DMS153 treated with DMSO at 0.1 percent for 48 hours (cell line): ENCODE results near the gene REEP3.
A peak's percentile ranks its signal among the peaks of the same experiment; 100 is the strongest.
"Not testable (repeated sequence)": the region's sequence is repeated elsewhere in the genome, so short reads cannot be mapped to it uniquely, and the experiment has no call there.

Source experiments
- DNase-seq: peaks from one replicate; lab custom pipeline; 2025; ENCODE audit not compliant: unreplicated experiment; lab: John Stamatoyannopoulos, UW

REEP3 gene

DNA sequence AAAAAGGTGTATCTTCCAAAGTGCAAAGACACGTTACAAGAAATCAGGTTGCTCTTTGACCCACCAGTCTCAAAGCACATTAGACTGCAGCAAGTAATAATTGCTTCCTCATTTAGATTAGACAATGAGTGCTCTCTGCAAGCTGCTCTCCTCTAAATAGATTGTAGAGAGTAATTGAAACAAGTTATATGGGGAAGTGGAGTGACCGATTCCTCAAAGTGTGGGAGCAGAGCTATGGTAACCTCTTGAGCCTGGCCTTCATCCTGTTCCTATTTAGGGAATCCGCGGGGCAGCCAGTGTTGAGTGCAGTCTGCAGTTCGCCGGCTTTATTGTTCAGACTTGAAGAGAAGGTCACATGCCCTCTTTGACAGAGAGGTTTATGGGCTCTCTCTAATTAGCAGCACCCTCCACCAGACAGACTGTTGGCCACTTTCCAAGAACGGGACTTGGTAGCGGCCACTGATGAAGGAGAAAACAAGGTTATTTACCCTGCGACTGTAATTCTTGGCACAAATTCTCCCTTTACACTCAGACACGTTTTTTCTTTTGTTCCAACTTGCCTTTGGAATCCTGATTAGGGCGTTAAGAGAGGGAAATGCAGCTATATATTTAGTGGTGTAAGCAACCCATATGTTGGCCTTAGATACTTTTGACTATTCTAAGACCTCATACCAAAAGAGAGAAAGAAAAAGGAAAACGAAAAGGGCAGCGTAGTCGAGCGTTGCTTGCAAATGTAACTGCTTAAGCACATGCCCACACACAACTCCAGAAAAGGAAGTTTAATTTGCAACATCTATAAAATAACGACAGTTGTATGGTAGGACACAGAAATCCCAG is 107.5 kb downstream of the REEP3 start:
- peak; percentile 98 for DNase-seq

DNA sequence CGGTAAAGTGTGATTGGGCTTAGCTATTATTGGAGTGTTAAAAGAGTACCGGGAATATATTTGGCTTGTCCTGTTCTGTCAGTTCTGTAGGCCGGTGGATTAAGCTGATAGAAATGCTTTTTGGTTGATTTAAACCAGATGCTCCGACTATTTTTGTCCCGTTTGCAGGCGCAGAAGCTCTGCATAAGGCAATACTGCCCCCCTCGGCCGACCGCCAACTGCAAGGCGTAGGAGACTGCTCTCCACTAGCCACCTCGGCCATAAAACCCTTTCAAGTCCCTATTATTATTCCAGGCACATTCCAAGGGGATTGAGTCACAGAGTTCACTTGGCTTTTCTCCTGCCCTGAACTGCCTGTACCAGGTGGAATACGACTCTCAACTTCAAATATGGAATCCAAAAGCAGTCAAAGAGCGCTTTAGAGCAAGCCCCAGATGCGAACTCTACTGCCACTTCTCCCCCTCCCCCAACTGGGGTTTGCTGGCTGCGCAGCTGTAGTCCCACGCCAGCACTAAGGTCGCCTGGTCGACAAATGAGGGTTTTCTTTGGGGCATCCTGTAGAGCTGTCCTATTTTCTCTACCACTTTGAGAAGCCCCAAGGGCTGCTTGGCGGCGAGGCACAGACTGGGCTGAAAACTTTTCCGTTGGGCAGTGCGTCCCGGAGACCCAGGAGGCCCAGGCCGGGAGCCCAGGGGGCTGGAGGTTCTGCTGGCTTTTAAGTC is 108.3 kb downstream of the REEP3 start:
- peak; percentile 87 for DNase-seq

DNA sequence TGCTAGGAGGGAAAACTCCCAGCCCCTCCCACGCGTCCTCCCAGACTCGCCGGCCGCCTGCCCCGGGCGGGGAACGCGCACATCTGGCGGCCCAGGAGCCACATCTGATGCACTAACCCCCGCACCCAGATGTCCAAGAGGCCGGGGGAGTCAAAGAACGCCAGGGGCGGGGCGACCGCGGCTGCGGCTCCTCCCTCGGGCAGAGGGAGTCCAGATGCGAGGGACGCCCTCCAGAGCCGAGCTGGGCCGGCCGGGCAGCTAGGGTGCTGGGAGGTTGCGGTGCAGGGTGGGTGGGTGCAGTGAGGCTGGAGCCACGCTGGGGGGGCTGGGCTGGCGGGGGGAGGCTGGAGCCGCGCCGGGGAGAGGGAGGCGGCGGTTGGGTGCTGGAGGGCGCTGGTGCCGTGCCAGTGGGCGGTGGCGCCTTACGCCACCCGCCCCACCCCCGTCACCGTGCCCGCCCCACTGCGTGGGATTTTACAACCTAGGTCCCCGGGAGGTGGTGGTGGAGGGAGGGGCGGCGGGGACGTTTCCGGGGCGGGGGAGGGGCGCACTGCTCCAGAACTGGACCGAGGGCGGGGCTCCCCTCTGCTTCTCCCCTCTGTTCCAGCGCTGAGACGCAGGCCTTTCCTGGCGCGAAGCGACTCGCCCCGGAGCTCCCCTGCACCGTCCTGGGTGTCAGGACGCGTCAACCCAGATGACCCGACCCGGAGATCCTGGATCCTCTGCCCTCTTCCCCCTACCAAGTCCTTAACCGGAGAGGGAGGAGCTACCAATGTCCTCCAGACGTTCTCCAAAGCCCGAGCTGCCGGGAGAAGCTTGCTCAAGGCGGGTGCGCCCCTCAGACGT is 109.1 kb downstream of the REEP3 start:
- DNase-seq, result peak; percentile 86

DNA sequence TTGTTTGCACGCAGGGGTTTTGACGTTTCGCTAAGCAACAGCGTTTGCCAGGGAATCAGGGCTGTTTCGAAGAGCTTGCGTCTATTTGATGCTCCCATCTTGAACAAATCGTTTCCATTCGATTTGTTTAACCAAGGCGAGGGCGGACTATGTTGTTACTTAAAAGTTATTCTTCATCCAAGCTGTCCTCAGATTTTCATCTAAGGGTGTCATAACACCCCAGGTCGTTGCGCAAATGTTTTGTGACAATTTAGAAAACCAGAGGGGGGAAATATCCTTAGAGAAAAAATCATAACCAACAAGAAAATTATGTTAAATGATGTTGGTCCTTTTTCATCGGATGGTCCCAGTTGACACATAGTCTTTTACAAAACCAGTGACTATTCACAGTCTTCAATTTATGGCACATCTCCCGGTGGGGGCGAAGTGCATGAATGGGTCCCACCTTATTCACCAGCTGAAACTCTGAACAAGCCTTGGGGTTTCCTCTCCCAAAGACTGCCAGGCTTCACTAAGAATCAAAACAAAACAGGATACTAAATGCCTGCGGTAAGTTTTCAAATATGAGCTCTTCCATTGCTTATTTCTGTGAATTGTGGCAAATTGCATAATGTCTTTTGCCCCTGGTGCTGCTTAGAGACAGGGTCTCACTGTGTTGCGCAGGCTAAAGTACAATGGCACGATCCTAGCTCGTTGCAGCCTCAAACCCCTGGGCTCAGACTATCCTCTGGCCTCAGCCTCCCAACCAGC is 109.9 kb downstream of the REEP3 start:
- DNase-seq, result no peak

DNA sequence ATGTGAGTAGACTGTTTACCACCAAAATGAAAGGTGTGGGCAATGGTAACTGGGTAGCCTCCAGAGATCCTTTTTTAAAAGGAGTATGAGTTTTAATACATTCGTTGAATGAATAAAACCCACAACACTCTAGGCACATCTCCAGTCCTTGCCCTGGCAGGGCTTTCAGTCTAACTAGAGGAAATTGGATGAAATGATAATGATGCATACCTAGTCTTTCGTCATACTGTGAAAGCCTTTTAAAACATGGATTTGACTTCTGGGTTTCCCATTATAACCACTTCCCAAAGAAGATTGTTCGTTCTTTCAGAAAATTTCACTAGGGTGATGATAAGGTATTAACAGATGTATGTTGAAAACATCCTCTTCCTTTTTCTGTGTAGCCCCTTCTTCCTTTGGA is 110.8 kb downstream of the REEP3 start:
- DNase-seq, result no peak

DNA sequence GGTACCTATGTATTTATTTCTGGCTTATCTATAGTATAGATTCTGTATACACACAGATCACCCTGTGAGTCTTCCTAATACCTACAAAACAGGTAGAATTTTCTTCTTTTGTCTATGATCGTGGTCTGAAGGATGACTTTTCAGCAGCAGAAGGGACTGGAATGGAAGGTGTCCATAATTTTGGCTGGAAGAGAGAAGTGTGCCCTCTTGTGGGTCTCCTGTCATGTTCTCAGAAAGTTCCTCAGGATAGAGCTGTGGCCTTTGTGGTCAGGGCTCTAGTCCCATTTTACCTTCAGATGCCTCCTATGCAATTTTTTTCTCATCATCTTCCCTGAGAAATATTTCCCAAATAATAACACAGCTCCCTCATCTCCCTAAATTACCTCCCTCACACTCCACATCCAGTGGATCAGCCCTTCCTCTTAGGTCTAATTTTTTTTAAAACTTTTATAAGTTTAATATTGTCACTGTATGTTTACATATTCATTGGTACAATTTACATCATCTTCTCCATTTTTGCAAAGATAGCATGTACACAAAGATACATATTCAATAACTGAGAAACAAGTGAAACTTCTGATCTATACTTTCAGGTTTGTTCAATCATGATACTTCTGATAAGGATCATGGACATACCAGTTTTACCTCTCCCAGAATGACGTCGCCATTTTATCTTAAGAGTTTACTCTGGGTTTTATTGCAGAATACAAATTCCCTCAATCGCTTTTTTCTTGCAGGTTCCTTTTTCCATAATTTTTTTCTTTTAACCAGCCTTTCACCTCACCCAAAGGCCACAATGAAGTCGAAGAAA is 112.7 kb downstream of the REEP3 start:
- DNase-seq, result no peak

DNA sequence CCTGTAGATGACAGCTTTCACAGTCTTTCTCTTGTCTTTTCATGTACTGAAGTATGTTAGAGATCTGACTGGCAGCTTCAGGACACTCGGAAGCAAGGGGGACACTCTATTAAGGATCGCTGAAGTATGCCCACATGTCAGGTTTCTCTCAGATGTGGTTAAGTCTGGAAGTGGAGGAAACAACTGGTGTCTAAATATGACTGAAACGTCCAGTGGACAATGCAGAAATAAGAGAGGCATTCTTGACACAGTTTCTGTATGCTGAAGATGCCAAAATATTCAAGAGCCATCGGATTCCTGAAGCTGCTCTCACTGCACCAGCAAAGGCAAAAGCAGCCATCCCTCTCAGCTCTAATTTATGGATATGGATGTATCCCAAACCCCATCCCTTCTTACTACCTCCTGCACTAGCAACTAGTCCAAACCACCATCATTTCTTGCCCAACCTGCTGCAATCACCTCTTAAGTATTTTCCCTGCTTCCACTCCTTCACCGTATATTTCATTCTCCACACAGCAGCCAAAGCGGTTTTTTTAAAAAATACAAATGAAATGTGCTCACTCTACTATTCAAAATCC is 113.4 kb downstream of the REEP3 start:
- no peak for DNase-seq

DNA sequence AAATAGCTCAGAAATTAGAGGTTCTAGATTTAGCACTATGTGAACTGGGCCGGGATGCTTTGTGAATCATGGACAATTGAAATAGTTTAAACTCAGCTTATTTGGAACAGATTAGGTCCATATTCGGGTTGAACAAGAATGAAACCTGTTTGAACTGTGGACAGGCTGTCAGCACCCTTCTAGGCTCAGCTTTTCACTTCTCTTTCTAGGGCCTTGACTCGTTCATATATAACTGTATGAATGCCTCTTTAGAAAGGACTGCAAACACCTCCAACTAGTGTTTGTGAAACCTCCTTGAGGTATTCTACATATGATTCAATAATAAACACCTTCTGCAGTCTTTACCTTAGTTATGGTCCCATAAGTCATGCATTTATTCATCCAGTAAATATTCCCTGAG is 115.6 kb downstream of the REEP3 start:
- no peak for DNase-seq

DNA sequence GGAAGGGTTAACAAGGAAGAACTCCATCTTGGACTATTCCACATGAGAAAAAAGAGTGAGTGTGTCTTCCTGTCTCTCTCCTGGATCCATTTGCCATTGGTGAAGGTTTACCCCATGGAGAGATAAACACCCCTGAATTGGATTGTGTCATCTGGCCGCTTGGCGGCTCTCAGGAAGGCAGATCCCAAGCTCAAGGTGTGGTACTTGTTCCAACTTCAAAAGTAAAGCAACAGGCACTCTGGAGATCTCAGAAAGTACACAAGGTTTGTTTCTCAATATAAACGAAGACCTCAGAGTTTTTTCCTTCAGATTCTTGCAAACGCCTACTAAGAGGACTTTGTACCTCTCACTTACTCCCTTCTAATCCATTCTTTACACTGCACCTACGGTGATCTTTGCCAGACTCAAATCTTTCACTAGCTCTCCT is 116.7 kb downstream of the REEP3 start:
- no peak for DNase-seq

DNA sequence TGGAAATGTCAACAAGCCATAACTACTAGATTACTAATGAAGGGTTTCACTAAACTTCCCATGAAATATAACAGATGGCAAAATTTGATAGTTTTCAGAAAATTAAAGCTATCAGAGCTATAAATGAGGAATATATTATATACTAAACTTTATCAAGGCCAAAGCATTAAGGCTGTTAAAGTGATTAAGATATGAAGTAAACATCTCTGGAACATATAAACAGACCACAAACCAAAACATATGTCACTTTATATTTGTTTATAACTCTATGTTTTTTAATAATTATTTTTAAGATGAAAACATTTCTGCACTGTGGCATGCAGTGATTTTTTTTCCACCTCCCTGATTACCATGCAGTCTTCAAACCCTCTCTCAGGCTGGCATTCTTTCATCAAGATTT is 120.2 kb downstream of the REEP3 start:
- no peak for DNase-seq

DNA sequence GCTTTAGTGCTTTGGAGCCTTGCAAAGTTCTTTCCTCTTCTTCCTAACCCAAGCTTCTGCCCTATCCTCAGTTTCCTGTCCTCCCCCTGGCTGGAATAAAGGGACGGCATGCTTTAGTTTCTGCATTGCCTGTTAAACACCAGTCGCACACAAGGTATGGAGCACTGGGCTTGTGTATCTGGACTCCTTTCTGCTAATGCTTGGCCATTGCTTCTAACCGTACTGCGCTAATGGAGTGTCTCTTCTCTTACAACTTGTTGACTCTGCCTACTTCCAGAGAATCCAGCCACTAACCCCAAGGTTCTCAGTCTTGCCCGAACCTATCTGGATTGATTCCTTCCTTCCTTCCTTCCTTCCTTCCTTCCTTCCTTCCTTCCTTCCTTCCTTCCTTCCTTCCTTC is 120.6 kb downstream of the REEP3 start:
- no peak for DNase-seq

DNA sequence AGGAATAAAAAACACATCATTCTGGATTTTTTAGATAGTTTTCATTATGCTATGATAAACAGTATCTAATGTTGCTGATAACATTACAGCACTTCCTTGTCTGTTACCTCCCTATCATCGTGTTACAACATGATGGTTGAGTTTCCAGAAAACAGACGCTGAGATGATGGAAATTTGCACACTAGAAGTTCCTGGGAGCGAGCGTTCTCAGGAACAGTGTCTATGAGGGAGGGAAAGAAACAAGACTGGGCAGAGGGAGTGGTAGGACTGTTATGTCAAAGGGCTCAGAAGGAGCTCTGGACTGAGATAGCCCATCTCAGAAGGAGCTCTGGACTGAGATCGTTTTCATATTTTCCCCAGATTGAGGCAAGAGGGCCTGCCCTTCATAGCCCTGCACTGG is 121.6 kb downstream of the REEP3 start:
- DNase-seq, result no peak

DNA sequence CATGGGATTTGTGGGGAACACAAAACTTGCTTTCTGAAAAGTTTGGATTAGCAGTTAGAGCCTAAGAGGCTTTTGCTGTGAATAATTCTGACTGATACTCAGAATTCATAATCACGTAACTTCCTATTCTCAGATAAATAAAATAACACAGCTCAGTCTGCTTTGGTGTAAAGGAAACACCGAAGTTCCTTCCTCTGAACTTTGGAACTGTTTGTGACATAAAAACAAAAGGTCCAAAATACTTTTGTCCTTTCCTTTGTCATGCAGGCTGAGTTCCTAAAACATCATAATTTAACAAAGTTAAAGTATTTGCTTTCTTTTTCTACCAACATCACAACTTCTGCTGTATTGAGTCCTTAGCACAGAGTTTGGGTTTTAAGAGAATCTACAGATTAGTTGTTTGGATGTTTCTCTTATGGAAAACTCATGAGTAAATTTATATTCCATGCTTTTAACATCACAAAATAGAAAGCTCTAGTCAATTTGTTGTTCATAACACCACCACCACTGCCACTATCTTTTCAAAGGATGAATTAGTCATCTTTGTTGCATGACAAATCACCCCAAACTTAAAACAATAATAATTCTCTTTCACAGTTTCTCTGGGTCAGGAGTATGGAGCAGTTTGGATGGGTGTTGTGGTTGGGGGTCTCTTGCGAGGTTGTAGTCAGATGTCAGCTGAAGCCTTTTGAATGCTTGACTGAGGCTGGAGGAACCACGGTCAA is 123.4 kb downstream of the REEP3 start:
- DNase-seq, result no peak

DNA sequence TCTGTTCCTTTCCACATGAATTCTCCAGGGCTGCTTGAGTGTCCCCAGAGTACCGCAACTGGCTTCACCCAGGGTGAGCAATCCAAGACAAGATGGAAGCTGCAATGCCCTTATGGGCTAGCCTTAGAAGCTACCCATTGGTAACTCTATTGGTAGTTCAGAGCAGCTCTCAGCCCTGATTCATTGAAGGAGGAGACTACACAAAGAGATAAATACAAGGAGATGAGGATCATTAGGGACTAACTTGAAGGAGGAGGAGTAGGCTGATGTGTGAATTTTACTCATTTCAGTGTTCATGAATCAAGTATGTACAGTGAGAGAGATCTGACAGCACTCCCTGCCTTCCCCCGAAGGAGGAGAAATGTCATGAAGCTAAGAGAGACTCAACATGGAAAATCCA is 124.0 kb downstream of the REEP3 start:
- DNase-seq, result no peak

DNA sequence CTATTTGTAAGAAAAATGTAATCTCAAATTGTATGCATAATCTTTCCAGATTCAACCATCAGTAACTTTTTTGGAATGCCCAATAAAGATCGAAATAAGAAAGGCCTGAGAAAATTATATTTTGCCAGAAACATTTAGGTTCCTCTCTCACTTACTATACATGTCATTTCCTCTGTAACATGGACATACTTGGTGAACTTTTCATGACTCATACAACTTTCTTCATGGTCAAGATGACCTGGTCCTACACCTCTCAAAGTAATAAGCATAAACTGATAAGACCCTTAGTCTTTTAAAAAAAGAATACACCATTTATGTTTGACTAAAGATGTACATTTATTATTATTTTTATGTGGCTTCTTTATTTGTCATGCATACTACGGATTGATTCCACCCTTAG is 125.3 kb downstream of the REEP3 start:
- DNase-seq, result no peak

DNA sequence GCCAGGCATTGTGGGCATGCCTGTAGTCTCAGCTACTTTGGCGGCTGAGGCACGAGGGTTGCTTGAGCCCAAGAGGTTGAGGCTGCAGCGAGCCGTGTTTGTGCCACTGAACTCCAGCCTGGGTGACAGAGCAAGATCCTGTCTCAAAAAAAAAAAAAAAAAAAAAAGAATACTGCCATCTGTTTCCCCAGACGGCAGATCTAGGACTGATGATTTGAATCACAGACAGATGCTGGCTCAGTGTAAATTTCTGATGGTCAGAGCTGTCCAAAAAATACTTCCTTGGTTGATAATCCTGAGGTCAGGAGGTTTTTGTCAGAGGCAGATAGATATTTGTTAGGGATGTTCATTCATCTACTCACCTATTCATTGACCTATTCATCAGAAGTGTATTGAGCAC is 130.7 kb downstream of the REEP3 start:
- DNase-seq, result no peak

DNA sequence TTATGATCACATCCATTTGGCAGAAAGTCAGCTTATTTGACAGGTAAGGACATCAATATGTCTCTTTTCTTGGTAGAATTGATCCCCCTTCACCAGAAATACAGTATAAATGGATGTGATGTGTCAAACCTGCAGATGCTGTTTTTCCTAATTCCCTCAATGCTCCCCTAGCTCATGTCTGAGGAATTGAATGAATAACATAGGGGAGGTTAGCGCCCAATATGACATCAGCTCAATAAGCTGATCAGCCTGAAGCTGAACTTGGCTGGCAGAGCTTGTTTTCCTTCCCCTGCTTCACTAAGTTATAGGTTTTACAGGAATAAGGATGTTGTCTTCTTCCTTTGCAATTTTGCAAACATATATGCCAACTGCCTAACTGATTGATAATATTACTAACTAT is 132.5 kb downstream of the REEP3 start:
- no peak for DNase-seq

DNA sequence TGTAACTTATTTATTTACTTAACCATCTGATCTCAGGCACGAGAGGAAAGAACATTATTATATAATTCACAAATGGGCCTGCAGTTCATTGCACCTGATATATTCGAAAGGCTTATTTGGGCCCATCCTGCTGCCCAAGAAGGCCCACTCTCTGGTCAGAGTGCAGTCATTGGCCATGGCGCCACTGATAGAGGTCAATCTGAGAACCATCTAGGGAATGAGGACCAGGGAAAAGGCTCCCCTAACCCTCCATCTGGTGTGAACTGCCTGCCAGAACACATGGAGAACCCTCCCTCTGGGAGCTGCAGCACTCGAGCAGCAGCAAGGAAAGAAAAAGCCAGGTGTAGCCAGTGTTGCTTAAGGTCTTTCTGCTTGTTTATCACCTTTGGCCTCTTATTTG is 136.6 kb downstream of the REEP3 start:
- no peak for DNase-seq

DNA sequence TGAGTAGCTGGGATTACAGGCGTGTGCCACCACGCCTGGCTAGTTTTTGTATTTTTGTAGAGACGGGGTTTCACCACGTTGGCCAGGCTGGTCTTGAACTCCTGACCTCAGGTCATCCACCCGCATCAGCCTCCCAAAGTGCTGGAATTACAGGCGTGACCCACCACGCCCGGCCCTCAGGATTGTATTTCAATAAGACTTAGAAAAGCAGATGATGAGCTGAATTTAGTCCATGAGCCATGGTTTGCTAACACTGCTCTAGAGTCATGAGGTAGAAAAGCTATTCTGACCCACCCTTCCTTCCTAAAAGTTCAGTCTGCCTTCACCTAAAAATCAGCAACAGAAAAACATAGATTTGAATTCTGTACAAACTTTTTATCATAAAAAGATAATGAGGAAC is 139.7 kb downstream of the REEP3 start:
- DNase-seq, result not testable (repeated sequence)
